Gastrocnemius medialis (tissue), 4 donors: ENCODE results near the gene DAD1.

Experiments
- POLR2A ChIP-seq, 2 donors: fragments of 450-650 bp; IDR thresholded peaks; one replicate each; pipeline ENCODE4 v1.6.1; 2017; ENCODE audit warnings: antibody characterized with exemption in 2 of 2, mild to moderate bottlenecking in 2 of 2, moderate library complexity in 2 of 2
- TF ChIP-seq, protein P1 (sequence below), 5 experiments: fragments of 450-650 bp in 3 of 5; fragments of 200-600 bp in 2 of 5; sonication (generic) in 2 of 5; IDR thresholded peaks in 4 of 5; conservative IDR thresholded peaks in 1 of 5; 1 replicate in 4 of 5; 2 replicates in 1 of 5; pipeline ENCODE4 v1.5.1; 2016 to 2019; ENCODE audit warnings: antibody characterized with exemption in 5 of 5, mild to moderate bottlenecking in 3 of 5, moderate library complexity in 3 of 5

DNA sequence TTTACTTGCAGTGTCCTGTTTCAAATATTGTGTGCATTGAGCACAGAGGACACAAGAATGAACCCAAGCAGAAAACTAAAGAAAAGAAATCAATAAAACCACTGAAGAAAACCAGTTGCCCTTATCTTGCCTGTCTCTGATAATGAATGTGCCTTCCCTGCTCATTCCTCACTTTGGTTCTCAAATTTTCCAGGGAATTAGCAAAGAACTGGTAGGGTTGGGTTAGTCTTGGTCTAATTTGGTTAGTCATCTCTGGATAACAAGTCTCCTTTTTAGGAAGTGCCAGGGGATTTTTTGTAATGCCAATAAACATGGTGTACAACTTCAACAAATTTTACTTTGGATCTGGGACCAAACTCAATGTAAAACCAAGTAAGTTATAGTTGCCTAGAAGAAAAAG is 65.7 kb downstream of the DAD1 start:
- TF ChIP-seq, protein P1, sequence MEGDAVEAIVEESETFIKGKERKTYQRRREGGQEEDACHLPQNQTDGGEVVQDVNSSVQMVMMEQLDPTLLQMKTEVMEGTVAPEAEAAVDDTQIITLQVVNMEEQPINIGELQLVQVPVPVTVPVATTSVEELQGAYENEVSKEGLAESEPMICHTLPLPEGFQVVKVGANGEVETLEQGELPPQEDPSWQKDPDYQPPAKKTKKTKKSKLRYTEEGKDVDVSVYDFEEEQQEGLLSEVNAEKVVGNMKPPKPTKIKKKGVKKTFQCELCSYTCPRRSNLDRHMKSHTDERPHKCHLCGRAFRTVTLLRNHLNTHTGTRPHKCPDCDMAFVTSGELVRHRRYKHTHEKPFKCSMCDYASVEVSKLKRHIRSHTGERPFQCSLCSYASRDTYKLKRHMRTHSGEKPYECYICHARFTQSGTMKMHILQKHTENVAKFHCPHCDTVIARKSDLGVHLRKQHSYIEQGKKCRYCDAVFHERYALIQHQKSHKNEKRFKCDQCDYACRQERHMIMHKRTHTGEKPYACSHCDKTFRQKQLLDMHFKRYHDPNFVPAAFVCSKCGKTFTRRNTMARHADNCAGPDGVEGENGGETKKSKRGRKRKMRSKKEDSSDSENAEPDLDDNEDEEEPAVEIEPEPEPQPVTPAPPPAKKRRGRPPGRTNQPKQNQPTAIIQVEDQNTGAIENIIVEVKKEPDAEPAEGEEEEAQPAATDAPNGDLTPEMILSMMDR (IDR thresholded peaks at IDR 0.05 in 4 of 5, conservative IDR thresholded peaks at IDR 0.05 in 1 of 5): no peak
- TF ChIP-seq POLR2A (IDR thresholded peaks at IDR 0.05): no peak
